Tibial nerve (tissue), 4 donors: ENCODE data around the gene TPSB2. TPM values are rescaled to one million over a fixed set of nuclear protein-coding genes. Genes with fewer than 3 reads are reported as not detected.

Source experiments
- DNase-seq, 2 donors: peaks; one replicate each; pipeline ENCODE4 v3.0.0-alpha.2; 2019; ENCODE audit warnings: low spot score in 2 of 2
- H3K27ac ChIP-seq, 4 donors: fragments of 200-600 bp; sonication (generic) in 3 of 4; one replicate each; pipeline ENCODE4 v1.5.1; 2017 to 2019; ENCODE audit warnings: mild to moderate bottlenecking in 1 of 4
- H3K27me3 ChIP-seq, 2 donors: fragments of 200-600 bp; sonication (generic) in 1 of 2; one replicate each; pipeline versions ENCODE4 v1.5.1 to v1.6.0; 2017 to 2019
- H3K36me3 ChIP-seq, 3 donors: fragments of 200-600 bp; sonication (generic); one replicate each; pipeline ENCODE4 v1.5.1; 2018 to 2019
- H3K4me1 ChIP-seq, 4 donors: fragments of 200-600 bp; sonication (generic) in 3 of 4; one replicate each; pipeline ENCODE4 v1.5.1; 2017 to 2019
- H3K4me3 ChIP-seq, 4 donors: fragments of 200-600 bp; sonication (generic) in 3 of 4; one replicate each; pipeline ENCODE4 v1.5.1; 2017 to 2019; ENCODE audit warnings: mild to moderate bottlenecking in 1 of 4, moderate library complexity in 1 of 4
- H3K9me3 ChIP-seq, 4 donors: fragments of 200-600 bp; sonication (generic) in 3 of 4; one replicate each; pipeline ENCODE4 v1.5.1; 2017 to 2019
- CTCF ChIP-seq, 5 experiments: fragments of 200-600 bp in 3 of 5; fragments of 450-650 bp in 2 of 5; sonication (generic) in 3 of 5; IDR thresholded peaks; one replicate each; pipeline ENCODE4 v1.5.1; 2016 to 2019; ENCODE audit warnings: antibody characterized with exemption in 5 of 5, mild to moderate bottlenecking in 3 of 5, moderate library complexity in 2 of 5
- EP300 ChIP-seq, 2 donors: sonication (generic); formaldehyde crosslinking; IDR thresholded peaks; one replicate each; pipeline ENCODE4 v1.6.1; 2017; ENCODE audit warnings: antibody characterized with exemption in 2 of 2, mild to moderate bottlenecking in 1 of 2
- POLR2A ChIP-seq, 2 donors: fragments of 450-650 bp; IDR thresholded peaks; one replicate each; pipeline ENCODE4 v1.6.1; 2017; ENCODE audit warnings: antibody characterized with exemption in 2 of 2, mild to moderate bottlenecking in 2 of 2, moderate library complexity in 2 of 2
- WGBS, 2 donors: methylation state at CpG; one replicate each; pipeline ENCODE4 v1.1.5; 2018; 5-methylcytosine and 5-hydroxymethylcytosine counted together
- total RNA-seq, 4 donors: library from RNA; depleted of rRNA; stranded (reverse); fragments of >200 nt; gene quantifications; one replicate each; pipeline ENCODE4 v1.1.0, GENCODE V29; 2016

The TPSB2 gene
- total RNA-seq, 4 donors from 2014 or later: 14.7 to 59.0 (median 29.1) TPM

- Histone ChIP-seq H3K4me1 (no peaks in the 10 kb centered on the region), H3K27me3 (no peaks in the 10 kb centered on the region), H3K36me3 (no peaks in the 10 kb centered on the region), H3K27ac (no peak overlapping the region), H3K4me3 (no peak overlapping the region), H3K9me3 (no peaks in the 10 kb centered on the region)
- 84 to 86% methylated on average over 13 to 15 of the region's 24 CpGs for WGBS, 2 donors
- TF ChIP-seq EP300 (IDR thresholded peaks at IDR 0.05) (no peak), CTCF (IDR thresholded peaks at IDR 0.05) (no peak), POLR2A (IDR thresholded peaks at IDR 0.05) (no peak)
- no peak for DNase-seq
Measured at GRCh38 chr16:1217526-1217925, 12.5 kb downstream of the TPSB2 start.

GRCh38 chr16:1216681-1217400, 13.1 kb downstream of the TPSB2 start:
- Histone ChIP-seq H3K4me3 (no peak overlapping the region), H3K4me1 (no peaks in the 10 kb centered on the region), H3K9me3 (no peaks in the 10 kb centered on the region), H3K27ac (no peak overlapping the region), H3K36me3 (no peaks in the 10 kb centered on the region), H3K27me3 (no peaks in the 10 kb centered on the region)
- no peak for DNase-seq
- 87 to 100% methylated on average over 1 to 32 of the region's 32 CpGs for WGBS, 2 donors
- TF ChIP-seq EP300 (IDR thresholded peaks at IDR 0.05) (no peak), CTCF (IDR thresholded peaks at IDR 0.05) (no peak), POLR2A (IDR thresholded peaks at IDR 0.05) (no peak)

GRCh38 chr16:1216296-1216619, 13.7 kb downstream of the TPSB2 start:
- TF ChIP-seq EP300 (IDR thresholded peaks at IDR 0.05) (no peak), POLR2A (IDR thresholded peaks at IDR 0.05) (no peak), CTCF (IDR thresholded peaks at IDR 0.05) (no peak)
- no peaks in the 10 kb centered on the region for H3K27me3 ChIP-seq
- H3K4me1 ChIP-seq: no peaks in the 10 kb centered on the region
- no peaks in the 10 kb centered on the region for H3K36me3 ChIP-seq
- no peak for DNase-seq
- WGBS, 2 donors: 87% methylated on average over 12 of the region's 12 CpGs
- no peak overlapping the region for H3K27ac ChIP-seq
- H3K4me3 ChIP-seq: no peak overlapping the region
- no peaks in the 10 kb centered on the region for H3K9me3 ChIP-seq

GRCh38 chr16:1215574-1216295, 14.2 kb downstream of the TPSB2 start:
- TF ChIP-seq EP300 (IDR thresholded peaks at IDR 0.05) (no peak), POLR2A (IDR thresholded peaks at IDR 0.05) (no peak), CTCF (IDR thresholded peaks at IDR 0.05) (no peak)
- H3K27me3 ChIP-seq: no peaks in the 10 kb centered on the region
- H3K36me3 ChIP-seq: no peaks in the 10 kb centered on the region

GRCh38 chr16:1214719-1215118, 15.3 kb downstream of the TPSB2 start:
- no peaks in the 10 kb centered on the region for H3K36me3 ChIP-seq
- no peaks in the 10 kb centered on the region for H3K4me1 ChIP-seq
- DNase-seq: no peak
- 74 to 89% methylated on average over 14 to 15 of the region's 16 CpGs for WGBS, 2 donors
- no peaks in the 10 kb centered on the region for H3K9me3 ChIP-seq
- no peaks in the 10 kb centered on the region for H3K27me3 ChIP-seq
- no peak overlapping the region for H3K4me3 ChIP-seq
- TF ChIP-seq CTCF (IDR thresholded peaks at IDR 0.05) (no peak), EP300 (IDR thresholded peaks at IDR 0.05) (no peak), POLR2A (IDR thresholded peaks at IDR 0.05) (no peak)
- no peak overlapping the region for H3K27ac ChIP-seq

More at GRCh38 chr16:1215574-1216295, 14.2 kb downstream of the TPSB2 start:
- Histone ChIP-seq H3K9me3 (no peaks in the 10 kb centered on the region), H3K27ac (no peak overlapping the region), H3K4me3 (no peak overlapping the region), H3K4me1 (no peaks in the 10 kb centered on the region)
- WGBS, 2 donors: 73 to 81% methylated on average over 23 to 24 of the region's 32 CpGs
- DNase-seq: no peak
